Endothelial cell of umbilical vein (primary cell): ENCODE results near the gene MAF. TPM values are rescaled to one million over a fixed set of nuclear protein-coding genes. Genes with fewer than 3 reads are reported as not detected.

Experiments
- BruUV-seq: library from RNA; stranded (reverse); fragments of 400-500 nt; replicated peaks from 2 replicates; lab custom pipeline; 2021; lab: Mats Ljungman, UMichigan
- CTCF ChIA-PET: fragments of 300-600, 350-600 bp; sonication (Branson Sonifier 250); formaldehyde crosslinking; loops from one replicate; lab custom pipeline; 2021; ENCODE audit warnings: antibody characterized with exemption, inconsistent platforms; lab: Charles Lee
- POLR2A ChIA-PET: fragments of 300-600, 350-600 bp; sonication (Branson Sonifier 250); formaldehyde crosslinking; loops from one replicate; lab custom pipeline; 2021; ENCODE audit warnings: antibody characterized with exemption, inconsistent platforms; lab: Charles Lee
- DNase-seq: peaks from one replicate; pipeline ENCODE4 v3.0.0-alpha.2; 2011; ENCODE audit warnings: low read depth, low spot score
- FAIRE-seq: peaks from 2 replicates; lab custom pipeline; 2011; peaks lifted over from hg19 to GRCh38; lab: Jason Lieb, UNC
- H2AFZ ChIP-seq: 2 replicates; pipeline ENCODE4 v1.6.0; 2012; ENCODE audit warnings: low read depth, low read length, control low read depth, inconsistent platforms
- H3K27ac ChIP-seq: 2 replicates; pipeline ENCODE4 v1.5.1; 2011; ENCODE audit warnings: low read depth, mild to moderate bottlenecking, control low read depth, low read length, moderate library complexity; ENCODE audit not compliant: insufficient read depth
- H3K27me3 ChIP-seq, 2 experiments: 2 replicates each; pipeline versions ENCODE4 v1.6.0 to v1.6.1; 2011; ENCODE audit warnings: low read length in 2 of 2, mixed read lengths in 1 of 2; ENCODE audit not compliant: control insufficient read depth in 2 of 2, insufficient read depth in 2 of 2
- H3K36me3 ChIP-seq, 2 experiments: 2 replicates in 1 of 2; 3 replicates in 1 of 2; pipeline ENCODE4 v1.5.1; 2011; ENCODE audit warnings: low read length in 2 of 2, mild to moderate bottlenecking in 1 of 2, moderate library complexity in 1 of 2; ENCODE audit not compliant: control insufficient read depth in 2 of 2, insufficient read depth in 2 of 2; ENCODE audit errors: extremely low read depth in 1 of 2
- H3K4me1 ChIP-seq: 3 replicates; pipeline ENCODE4 v1.5.1; 2011; ENCODE audit warnings: mild to moderate bottlenecking, low read length; ENCODE audit not compliant: control insufficient read depth, insufficient read depth; ENCODE audit errors: extremely low read depth
- H3K4me2 ChIP-seq: 2 replicates; pipeline ENCODE4 v1.6.1; 2011; ENCODE audit warnings: low read length, control low read depth, mixed read lengths; ENCODE audit not compliant: insufficient read depth
- H3K4me3 ChIP-seq, 3 experiments: fragments of 200-600 bp in 1 of 3; sonication (generic), shearing (Covaris generic) in 1 of 3; replicated peaks in 1 of 3; 2 replicates each; pipeline ENCODE4 v1.5.1; 2011 to 2016; ENCODE audit warnings: control low read depth in 3 of 3, low read length in 3 of 3, mild to moderate bottlenecking in 2 of 3, inconsistent platforms in 1 of 3, low read depth in 1 of 3, moderate library complexity in 1 of 3; ENCODE audit not compliant: insufficient read depth in 1 of 3
- H3K79me2 ChIP-seq: 2 replicates; pipeline ENCODE4 v1.6.0; 2012; ENCODE audit warnings: low read length, inconsistent platforms; ENCODE audit not compliant: control insufficient read depth, insufficient read depth
- H3K9ac ChIP-seq: replicated peaks from 2 replicates; pipeline ENCODE3; 2011; ENCODE audit warnings: low read length, control low read depth; ENCODE audit not compliant: insufficient read depth; ENCODE audit errors: extremely low read depth
- H3K9me1 ChIP-seq: replicated peaks from 3 replicates; pipeline ENCODE4 v1.6.0; 2011; ENCODE audit warnings: mild to moderate bottlenecking, low read length; ENCODE audit not compliant: control insufficient read depth, insufficient read depth; ENCODE audit errors: extremely low read depth
- H3K9me3 ChIP-seq: replicated peaks from 2 replicates; pipeline ENCODE4 v1.5.1; 2012; ENCODE audit warnings: low read length, inconsistent platforms; ENCODE audit not compliant: control insufficient read depth, insufficient read depth
- H4K20me1 ChIP-seq: replicated peaks from 2 replicates; pipeline ENCODE3; 2011; ENCODE audit warnings: mild to moderate bottlenecking, low read length; ENCODE audit not compliant: control insufficient read depth, insufficient read depth; ENCODE audit errors: extremely low read depth
- CTCF ChIP-seq, 2 donors: IDR thresholded peaks; 1 replicate in 1 of 2; 2 replicates in 1 of 2; pipeline ENCODE4 v1.5.1; 2011; ENCODE audit warnings: low read length in 2 of 2, mild to moderate bottlenecking in 2 of 2, moderate library complexity in 2 of 2, control low read depth in 1 of 2, inconsistent platforms in 1 of 2, low read depth in 1 of 2; ENCODE audit not compliant: insufficient read depth in 1 of 2; ENCODE audit errors: extremely low read depth in 1 of 2
- EZH2 ChIP-seq: IDR thresholded peaks from 2 replicates; pipeline ENCODE4 v1.6.1; 2012; ENCODE audit warnings: borderline replicate concordance, low read depth, mild to moderate bottlenecking, moderate library complexity, low read length, inconsistent platforms; ENCODE audit not compliant: severe bottlenecking
- FOS ChIP-seq: IDR thresholded peaks from 2 replicates; pipeline ENCODE4 v1.6.1; 2011; ENCODE audit warnings: mild to moderate bottlenecking, low read length, moderate library complexity, borderline replicate concordance; ENCODE audit not compliant: insufficient read depth
- GATA2 ChIP-seq: IDR thresholded peaks from 2 replicates; pipeline ENCODE4 v1.7.0; 2011; ENCODE audit warnings: low read depth, mild to moderate bottlenecking, moderate library complexity, mixed read lengths, low read length; ENCODE audit not compliant: insufficient read length, insufficient read depth
- JUN ChIP-seq: IDR thresholded peaks from 2 replicates; pipeline ENCODE4 v1.6.1; 2011; ENCODE audit warnings: borderline replicate concordance, low read depth; ENCODE audit not compliant: insufficient read length, insufficient read depth
- MAX ChIP-seq: IDR thresholded peaks from 2 replicates; pipeline ENCODE4 v1.6.1; 2011; ENCODE audit not compliant: insufficient read depth, insufficient read length
- MYC ChIP-seq: IDR thresholded peaks from one replicate; pipeline ENCODE4 v1.6.1; 2011; ENCODE audit warnings: mild to moderate bottlenecking, low read depth, low read length
- POLR2A ChIP-seq: IDR thresholded peaks from 2 replicates; pipeline ENCODE4 v1.6.1; 2012; ENCODE audit warnings: low read depth, mild to moderate bottlenecking, control low read depth, low read length
- POLR2AphosphoS5 ChIP-seq: IDR thresholded peaks from 2 replicates; pipeline ENCODE4 v1.6.1; 2012; ENCODE audit warnings: low read depth, mild to moderate bottlenecking, control low read depth, low read length, moderate library complexity; ENCODE audit not compliant: insufficient read depth
- dilution Hi-C: fragments of 300-500 bp; cut with MboI; formaldehyde crosslinking; loops from one replicate; pipeline ENCODE4 v1.15.0; 2019; ENCODE audit warnings: low sequenced_read_pairs; ENCODE audit not compliant: extremely low pct_ligation_motif_present
- intact Hi-C: fragments of 100-400 bp; cut with micrococcal nuclease; formaldehyde crosslinking; loops from one replicate; pipeline ENCODE4 v1.10.0; 2022
- polyA plus RNA-seq, 4 experiments: library from polyadenylated mRNA; depleted of rRNA in 3 of 4; stranded (reverse) in 3 of 4; unstranded in 1 of 4; fragments of >200 nt; gene quantifications; 2 replicates each; pipeline versions ENCODE4 v1.2.1 to v1.2.3, GENCODE V29; 2011 to 2012; ENCODE audit warnings: missing spikeins in 1 of 4
- total RNA-seq: library from RNA; stranded (reverse); gene quantifications from 2 replicates; pipeline ENCODE4 v1.2.3, GENCODE V29; 2021

MAF gene
- total and polyA plus RNA-seq, 2 donors (not counting 3 experiments of a cell fraction or from before 2014, with no cell fraction given): 0.04 to 0.33 TPM

DNA sequence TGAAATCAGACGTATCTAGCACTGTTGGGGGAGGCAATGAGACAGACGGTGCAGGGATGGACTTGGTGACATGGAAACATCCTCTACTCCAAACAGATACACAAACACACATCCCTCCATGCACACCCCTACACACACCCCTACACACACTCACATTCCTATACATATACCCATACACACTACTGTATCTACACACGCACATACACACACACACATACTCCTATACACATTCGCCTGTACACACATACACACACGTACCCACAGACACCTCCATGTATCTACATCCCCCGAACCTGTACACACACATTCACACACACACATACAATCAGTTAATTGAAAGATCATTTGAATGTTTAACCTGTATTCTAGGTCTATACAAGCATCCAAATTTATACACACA, 53.5 kb downstream of the MAF start:
- intact Hi-C loops: no loop called here
- Histone ChIP-seq H3K4me2 (no peak overlapping the region), H4K20me1 (no peaks in the 10 kb centered on the region), H3K9ac (no peak overlapping the region), H3K4me3 (no peak overlapping the region), H3K36me3 (no peaks in the 10 kb centered on the region), H2AFZ (no peak overlapping the region), H3K27ac (no peak overlapping the region), H3K9me3 (peaks cover 3% of the 10 kb centered on the region), H3K9me1 (no peaks in the 10 kb centered on the region), H3K4me1 (no peaks in the 10 kb centered on the region), H3K27me3 (no peaks in the 10 kb centered on the region), H3K79me2 (no peaks in the 10 kb centered on the region)
- ChIA-PET POLR2A (no interaction called here), CTCF (no interaction called here)
- dilution Hi-C loops: no loop called here
- DNase-seq: no peak
- TF ChIP-seq MYC (no peak), EZH2 (no peak), GATA2 (no peak), CTCF (IDR thresholded peaks at IDR 0.05; ENCODE audit: extremely low read depth in 1 of 2, insufficient read depth in 1 of 2, low read depth in 1 of 2, low read length in 2 of 2) (no peak), MAX (no peak), FOS (no peak), POLR2A (no peak), POLR2AphosphoS5 (no peak), JUN (no peak)
- no TSS peak for BruUV-seq
- FAIRE-seq: no peak
